ENCODE measurements around the gene EFCAB10.

The EFCAB10 gene

GRCh38 chr7:105565190-105565589 lies 16.1 kb downstream of the EFCAB10 start:
- Histone ChIP-seq H4K20me1 (ENCODE audit: low read depth, low read length) (no peaks in the 10 kb centered on the region), H2AFZ (ENCODE audit: low read depth, low read length, severe bottlenecking) (no peak overlapping the region), H3F3A (ENCODE audit: insufficient read depth) (peaks cover 3% of the 10 kb centered on the region; the same call in 1 of the 2 replicates), H3K36me3 (ENCODE audit: low read length) (peaks cover 33% of the 10 kb centered on the region; the same call in 1 of the 2 replicates), H3K4me3 (ENCODE audit: insufficient read depth, low read length, poor library complexity, severe bottlenecking) (no peak overlapping the region), H3K27ac (ENCODE audit: low read depth, low read length) (no peak overlapping the region), H3K27me3 (ENCODE audit: low read length) (no peaks in the 10 kb centered on the region), H3K9me2 (replicated peaks; ENCODE audit: insufficient read depth, low read length) (no peaks in the 10 kb centered on the region), H3K4me2 (ENCODE audit: low read depth, low read length, poor library complexity, severe bottlenecking) (no peak overlapping the region), H3K9me3 (ENCODE audit: insufficient read depth, low read length) (no peaks in the 10 kb centered on the region), H3K79me2 (ENCODE audit: insufficient read depth, low read length) (no peaks in the 10 kb centered on the region), H3K9ac (ENCODE audit: low read length) (no peak overlapping the region)
- no peak for TF ChIP-seq CTCF (IDR thresholded peaks at IDR 0.05; ENCODE audit: insufficient read depth, low read length, poor library complexity, severe bottlenecking)
- no peak for TF ChIP-seq EZH2phosphoT487 (conservative IDR thresholded peaks at IDR 0.05; ENCODE audit: low read length)

- Histone ChIP-seq H3K27ac (ENCODE audit: low read depth, low read length) (no peak overlapping the region), H3K9me3 (ENCODE audit: insufficient read depth, low read length) (no peaks in the 10 kb centered on the region), H2AFZ (ENCODE audit: low read depth, low read length, severe bottlenecking) (no peak overlapping the region), H3F3A (ENCODE audit: insufficient read depth) (peaks cover 4% of the 10 kb centered on the region; the same call in 1 of the 2 replicates), H3K27me3 (ENCODE audit: low read length) (no peaks in the 10 kb centered on the region), H3K9ac (ENCODE audit: low read length) (no peak overlapping the region), H4K20me1 (ENCODE audit: low read depth, low read length) (no peaks in the 10 kb centered on the region), H3K36me3 (ENCODE audit: low read length) (peaks cover 26% of the 10 kb centered on the region), H3K9me2 (replicated peaks; ENCODE audit: insufficient read depth, low read length) (no peaks in the 10 kb centered on the region), H3K79me2 (ENCODE audit: insufficient read depth, low read length) (no peaks in the 10 kb centered on the region), H3K4me3 (ENCODE audit: insufficient read depth, low read length, poor library complexity, severe bottlenecking) (no peak overlapping the region), H3K4me2 (ENCODE audit: low read depth, low read length, poor library complexity, severe bottlenecking) (no peak overlapping the region)
- TF ChIP-seq CTCF (IDR thresholded peaks at IDR 0.05; ENCODE audit: insufficient read depth, low read length, poor library complexity, severe bottlenecking) (no peak), EZH2phosphoT487 (conservative IDR thresholded peaks at IDR 0.05; ENCODE audit: low read length) (no peak)
Observed at GRCh38 chr7:105559926-105560325, 21.4 kb downstream of the EFCAB10 start.

- Histone ChIP-seq H3K27me3 (ENCODE audit: low read length) (no peaks in the 10 kb centered on the region), H3K9me2 (replicated peaks; ENCODE audit: insufficient read depth, low read length) (no peaks in the 10 kb centered on the region), H3K4me3 (ENCODE audit: insufficient read depth, low read length, poor library complexity, severe bottlenecking) (no peak overlapping the region), H3F3A (ENCODE audit: insufficient read depth) (peaks cover 2% of the 10 kb centered on the region; the same call in 1 of the 2 replicates), H3K27ac (ENCODE audit: low read depth, low read length) (no peak overlapping the region), H4K20me1 (ENCODE audit: low read depth, low read length) (no peaks in the 10 kb centered on the region), H2AFZ (ENCODE audit: low read depth, low read length, severe bottlenecking) (no peak overlapping the region), H3K9ac (ENCODE audit: low read length) (no peak overlapping the region), H3K9me3 (ENCODE audit: insufficient read depth, low read length) (no peaks in the 10 kb centered on the region), H3K36me3 (ENCODE audit: low read length) (peaks cover 19% of the 10 kb centered on the region), H3K4me2 (ENCODE audit: low read depth, low read length, poor library complexity, severe bottlenecking) (no peak overlapping the region), H3K79me2 (ENCODE audit: insufficient read depth, low read length) (peaks cover 23% of the 10 kb centered on the region)
- TF ChIP-seq CTCF (IDR thresholded peaks at IDR 0.05; ENCODE audit: insufficient read depth, low read length, poor library complexity, severe bottlenecking) = no peak
- TF ChIP-seq EZH2phosphoT487 (conservative IDR thresholded peaks at IDR 0.05; ENCODE audit: low read length) = no peak
Observed at GRCh38 chr7:105538339-105538738, 43.0 kb downstream of the EFCAB10 start.
